NCI-H1105 treated with DMSO at 0.1 percent for 48 hours (cell line): ENCODE data around the gene GAB2.
"Not testable (repeated sequence)": the region's sequence is repeated elsewhere in the genome, so short reads cannot be mapped to it uniquely, and the experiment has no call there.

ENCODE experiments used
- DNase-seq: peaks from one replicate; lab custom pipeline; 2025; lab: John Stamatoyannopoulos, UW

GAB2 gene

DNA sequence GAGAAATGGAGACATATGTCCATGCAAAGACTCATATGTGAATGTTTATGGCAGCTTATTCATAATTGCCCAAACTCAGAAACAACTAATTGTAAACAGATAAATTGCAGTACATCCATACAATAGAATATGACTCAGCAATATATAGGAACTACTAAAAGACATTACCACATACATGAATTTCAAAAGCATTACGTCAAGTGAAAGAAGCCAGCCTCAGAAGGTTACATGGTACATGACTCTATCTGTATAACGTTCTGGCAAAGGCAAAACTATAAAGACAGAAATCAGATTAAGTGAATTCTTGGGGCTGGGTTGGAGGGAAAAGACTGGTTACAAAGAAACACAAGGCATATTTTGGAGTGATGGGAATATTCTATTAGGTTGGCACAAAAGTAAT lies 236.4 kb downstream of the GAB2 start:
- no peak for DNase-seq

DNA sequence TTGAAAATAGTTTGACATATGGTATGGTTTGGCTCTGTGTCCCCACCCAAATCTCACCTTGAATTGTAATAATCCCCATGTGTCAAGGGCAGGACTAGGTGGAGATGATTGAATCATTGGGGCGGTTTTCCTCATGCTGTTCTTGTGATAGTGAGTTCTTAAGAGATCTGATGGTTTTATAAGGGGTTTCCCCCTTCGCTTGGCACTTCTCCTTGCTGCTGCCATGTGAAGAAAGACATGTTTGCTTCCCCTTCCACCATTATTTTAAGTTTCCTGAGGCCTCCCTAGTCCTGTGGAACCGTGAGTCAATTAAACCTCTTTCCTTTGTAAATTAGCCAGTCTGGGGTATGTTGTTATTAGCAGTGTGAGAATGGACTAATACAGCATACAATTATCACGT lies 236.9 kb downstream of the GAB2 start:
- DNase-seq = no peak

- no peak for DNase-seq
Measured at GRCh38 chr11:78179459-78180071, 238.1 kb downstream of the GAB2 start.

DNA sequence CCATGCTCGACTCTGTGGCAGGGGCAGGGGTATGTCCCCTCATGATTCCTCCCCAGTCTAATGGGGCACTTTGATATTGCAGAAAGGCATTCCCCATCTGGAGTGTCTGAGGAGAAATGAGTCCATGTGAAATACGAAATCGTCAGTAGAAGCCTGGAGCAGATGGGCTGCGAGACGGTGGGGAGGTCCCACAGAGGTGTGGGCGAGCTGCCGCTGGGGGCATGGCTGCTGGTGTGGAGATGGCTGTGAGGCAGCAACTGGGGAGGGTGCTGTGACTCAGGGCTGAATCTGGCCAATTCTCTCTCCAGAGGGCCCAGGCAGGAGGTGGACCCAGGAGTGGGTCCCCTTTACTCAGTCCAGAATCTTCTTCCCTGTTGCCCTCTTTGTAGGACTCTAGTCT lies 240.4 kb downstream of the GAB2 start:
- DNase-seq = no peak

GRCh38 chr11:78176605-78177141 lies 240.9 kb downstream of the GAB2 start:
- DNase-seq = no peak

DNA sequence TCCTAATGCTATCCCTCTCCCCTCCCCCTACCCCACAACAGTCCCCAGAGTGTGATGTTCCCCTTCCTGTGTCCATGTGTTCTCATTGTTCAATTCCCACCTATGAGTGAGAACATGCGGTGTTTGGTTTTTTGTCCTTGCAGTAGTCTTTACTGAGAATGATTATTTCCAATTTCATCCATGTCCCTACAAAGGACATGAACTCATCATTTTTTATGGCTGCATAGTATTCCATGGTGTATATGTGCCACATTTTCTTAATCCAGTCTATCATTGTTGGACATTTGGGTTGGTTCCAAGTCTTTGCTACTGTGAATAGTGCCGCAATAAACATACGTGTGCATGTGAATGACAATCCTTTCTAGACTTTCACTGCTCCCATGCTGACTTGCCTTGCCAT lies 241.8 kb downstream of the GAB2 start:
- DNase-seq = not testable (repeated sequence)

DNA sequence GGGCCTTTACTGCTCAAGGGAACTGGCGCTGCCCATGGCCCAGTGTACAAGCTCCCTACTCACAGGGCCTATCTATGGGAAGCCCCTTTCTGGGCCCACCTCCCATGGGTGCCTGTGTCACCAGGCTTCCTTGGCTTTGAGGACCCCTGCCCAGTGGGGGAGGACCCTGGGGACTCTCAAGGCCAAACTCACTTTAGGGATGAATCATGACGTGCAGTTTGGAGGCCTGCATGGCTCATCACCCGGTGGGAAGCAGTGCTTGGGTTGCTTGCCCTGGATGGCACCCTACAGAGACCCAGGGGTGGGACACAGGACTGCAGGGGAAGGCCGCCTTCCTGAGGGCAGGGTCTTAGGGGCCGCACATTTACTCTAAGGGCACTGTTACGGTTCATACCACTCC lies 245.7 kb downstream of the GAB2 start:
- DNase-seq = no peak

DNA sequence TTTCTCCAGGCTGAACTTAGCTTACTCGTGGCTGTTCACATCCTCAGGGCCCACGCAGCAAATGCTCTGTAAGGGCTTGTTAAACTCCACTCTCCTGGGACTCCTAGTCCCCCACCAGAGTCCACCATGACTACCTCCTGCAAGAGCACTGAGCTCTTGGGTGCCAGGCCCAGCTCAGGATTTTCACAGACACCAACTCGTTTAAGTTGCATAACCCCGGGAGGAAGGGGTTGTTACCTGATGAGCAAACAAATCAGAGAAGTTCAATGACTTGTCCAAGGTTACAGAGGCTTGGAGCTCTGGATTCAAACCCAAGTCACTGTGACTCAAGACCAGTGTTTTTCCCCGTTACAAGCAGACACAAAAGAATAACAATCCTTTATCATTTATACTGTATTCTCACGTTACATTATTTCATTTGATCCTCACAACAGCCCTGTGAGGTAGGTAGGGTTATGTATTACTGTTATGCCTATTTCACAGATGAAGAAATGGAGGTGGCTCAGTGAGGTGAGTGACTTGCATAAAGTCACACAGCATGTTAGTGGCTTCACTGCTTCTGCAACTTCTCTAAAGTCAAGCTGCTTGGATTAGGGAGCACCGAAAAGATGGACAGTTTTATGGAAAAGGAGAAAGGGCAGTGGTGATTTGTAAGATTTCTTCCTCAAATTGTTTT lies 246.6 kb downstream of the GAB2 start:
- DNase-seq = no peak

- DNase-seq = no peak
Measured at GRCh38 chr11:78170413-78170812, 247.2 kb downstream of the GAB2 start.

- no peak for DNase-seq
Measured at GRCh38 chr11:78168539-78169477, 248.8 kb downstream of the GAB2 start.

DNA sequence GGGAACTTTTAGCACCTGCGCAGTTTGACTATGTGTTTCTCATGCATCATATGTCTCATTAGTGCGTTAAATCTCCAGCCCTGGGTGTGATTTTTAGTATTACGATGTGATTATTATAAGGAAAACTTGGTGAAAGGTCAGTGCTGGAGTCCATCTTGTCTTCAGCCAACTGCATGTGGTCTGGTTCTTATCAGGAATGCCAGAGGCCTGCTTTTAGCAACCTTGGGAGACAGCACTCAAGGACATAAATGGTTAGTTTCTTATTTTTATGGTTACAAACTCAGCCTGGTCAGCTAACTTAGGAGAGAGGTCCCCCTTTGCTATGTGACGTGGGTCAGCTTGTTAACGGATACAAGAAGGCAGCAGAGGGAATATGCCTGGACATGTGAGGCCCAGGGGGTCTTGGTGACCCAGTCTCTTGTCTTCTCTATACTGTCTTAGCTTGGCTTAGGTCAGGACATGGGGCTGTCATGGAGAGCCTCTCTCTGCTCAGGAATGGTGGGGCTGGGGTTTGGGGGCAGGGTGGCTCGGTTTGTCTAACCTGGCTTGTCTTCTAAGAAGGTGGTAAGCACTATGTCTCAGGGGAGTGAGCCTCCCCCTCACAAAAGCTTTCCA lies 250.7 kb downstream of the GAB2 start:
- DNase-seq = no peak
